ENCODE measurements around the gene PCDHGB4. TPM values are rescaled to one million over a fixed set of nuclear protein-coding genes. Genes with fewer than 3 reads are reported as not detected.
"Not testable (repeated sequence)": the region's sequence is repeated elsewhere in the genome, so short reads cannot be mapped to it uniquely, and the experiment has no call there.

The PCDHGB4 gene
- total and polyA plus RNA-seq, 11 donors: 2.0 to 11.9 (median 6.8) TPM

- WGBS, 4 donors: 68 to 79% (median 74%) methylated on average over 3 of the region's 3 CpGs
- ATAC-seq (no peak), DNase-seq (no peak)
- peaks cover 0 to 29% (median 0%) of the 10 kb centered on the region in 9 donors for H3K36me3 ChIP-seq
- no peak overlapping the region for H3K4me3 ChIP-seq
- intact Hi-C loops (cut with DNase I): loop anchor here in 6 of 10 donors (5.0 to 10.0 kb wide), 5 partner anchors 47 to 146 kb away; partner anchors contain the start of genes PCDHGA5 (in 3 of the 6) and PCDHGA1 (in 1 of the 6)
- TF ChIP-seq CTCF (IDR thresholded peaks at IDR 0.05): no peak
- TF ChIP-seq POLR2A (IDR thresholded peaks at IDR 0.05): no peak
- H3K27ac ChIP-seq: no peak overlapping the region
- peaks cover 0 to 8% (median 0%) of the 10 kb centered on the region in 12 donors for H3K4me1 ChIP-seq
- H3K9me3 ChIP-seq: peaks cover 0 to 100% (median 53%) of the 10 kb centered on the region in 12 donors
- peaks cover 0 to 75% (median 0%) of the 10 kb centered on the region in 9 donors for H3K27me3 ChIP-seq
Observed at GRCh38 chr5:141411575-141411974, 24.1 kb downstream of the PCDHGB4 start.

DNA sequence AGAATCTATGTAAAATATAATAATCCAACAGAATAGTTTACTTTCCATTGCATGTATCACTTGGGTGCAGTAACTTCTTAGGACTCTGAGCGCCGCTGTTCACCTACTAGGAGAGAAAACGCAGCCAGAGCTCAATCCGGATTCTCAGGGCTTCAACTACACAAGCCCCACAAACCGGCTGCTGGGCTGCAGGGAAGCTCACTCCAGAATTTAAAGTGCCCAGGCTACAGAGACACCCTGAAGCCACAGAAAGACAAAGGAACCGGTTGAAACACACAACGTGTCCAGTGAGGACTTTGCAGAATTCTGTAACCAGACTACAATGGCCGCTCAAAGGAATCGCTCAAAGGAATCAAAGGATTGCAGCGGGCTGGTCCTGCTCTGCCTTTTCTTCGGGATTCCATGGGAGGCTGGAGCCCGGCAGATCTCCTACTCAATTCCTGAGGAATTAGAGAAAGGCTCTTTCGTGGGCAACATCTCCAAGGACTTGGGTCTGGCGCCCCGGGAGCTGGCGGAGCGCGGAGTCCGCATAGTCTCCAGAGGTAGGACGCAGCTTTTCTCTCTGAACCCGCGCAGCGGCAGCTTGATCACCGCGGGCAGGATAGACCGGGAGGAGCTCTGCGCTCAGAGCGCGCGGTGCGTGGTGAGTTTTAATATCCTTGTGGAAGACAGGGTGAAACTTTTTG is 25.5 kb downstream of the PCDHGB4 start, which contains the start of gene PCDHGA10:
TSS of gene PCDHGA10 (plus strand) at position 134 of the 686 bp plus-strand sequence. CDS start at position 323, 189 bp downstream.
- peaks cover 0 to 29% (median 0%) of the 10 kb centered on the region in 9 donors for H3K36me3 ChIP-seq
- peak within 1 kb of the TSS in 10 of 12 donors; percentile 10 to 49 (median 36) for H3K4me3 ChIP-seq
- peaks cover 0 to 4% (median 0%) of the 10 kb centered on the region in 12 donors for H3K4me1 ChIP-seq
- peak within 1 kb of the TSS in 1 of 12 donors; percentile 36 for H3K27ac ChIP-seq
- intact Hi-C loops (cut with DNase I): loop anchor here in 7 of 10 donors (2.0 to 10.0 kb wide), 6 partner anchors 48 to 148 kb away; partner anchors contain the start of genes PCDHGA5 (in 3 of the 7) and PCDHGA1 (in 1 of the 7)
- TF ChIP-seq CTCF (IDR thresholded peaks at IDR 0.05): peak; percentile 26 to 60 (median 42)
- no peak for TF ChIP-seq POLR2A (IDR thresholded peaks at IDR 0.05)
- peaks cover 0 to 100% (median 53%) of the 10 kb centered on the region in 12 donors for H3K9me3 ChIP-seq
- peaks cover 0 to 78% (median 0%) of the 10 kb centered on the region in 9 donors for H3K27me3 ChIP-seq
- peak; percentile 24 to 66 (median 64) for ATAC-seq
- peak in 3 of 5 donors; percentile 53 to 61 (median 59) for DNase-seq
- 27 to 44% (median 39%) methylated on average over 30 to 31 of the region's 31 CpGs for WGBS, 4 donors

DNA sequence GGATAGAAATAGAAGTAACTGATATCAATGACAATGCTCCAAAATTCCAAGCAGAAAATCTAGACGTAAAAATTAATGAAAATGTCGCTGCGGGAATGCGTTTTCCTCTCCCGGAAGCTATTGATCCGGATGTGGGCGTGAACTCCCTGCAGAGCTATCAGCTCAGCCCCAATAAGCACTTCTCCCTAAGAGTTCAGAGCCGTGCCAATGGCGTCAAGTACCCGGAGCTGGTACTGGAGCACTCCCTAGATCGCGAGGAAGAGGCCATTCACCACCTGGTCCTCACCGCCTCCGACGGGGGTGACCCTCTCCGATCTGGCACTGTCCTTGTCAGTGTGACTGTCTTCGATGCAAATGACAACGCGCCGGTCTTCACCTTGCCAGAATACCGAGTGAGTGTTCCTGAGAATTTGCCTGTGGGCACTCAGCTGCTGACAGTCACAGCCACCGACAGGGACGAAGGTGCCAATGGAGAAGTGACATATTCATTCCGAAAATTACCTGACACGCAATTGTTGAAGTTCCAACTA is 26.1 kb downstream of the PCDHGB4 start:
- intact Hi-C loops (cut with DNase I): loop anchor here in 7 of 10 donors (2.0 to 10.0 kb wide), 6 partner anchors 49 to 147 kb away; partner anchors contain the start of genes PCDHGA5 (in 3 of the 7) and PCDHGA1 (in 1 of the 7)
- ATAC-seq (peak in 2 of 4 donors; percentile 16 to 25), DNase-seq (no peak)
- peaks cover 0 to 100% (median 55%) of the 10 kb centered on the region in 12 donors for H3K9me3 ChIP-seq
- peak overlapping the region in 10 of 12 donors; percentile 10 to 49 (median 36) for H3K4me3 ChIP-seq
- peaks cover 0 to 77% (median 0%) of the 10 kb centered on the region in 9 donors for H3K27me3 ChIP-seq
- H3K36me3 ChIP-seq: peaks cover 0 to 32% (median 0%) of the 10 kb centered on the region in 9 donors
- no peak overlapping the region for H3K27ac ChIP-seq
- TF ChIP-seq POLR2A (IDR thresholded peaks at IDR 0.05): no peak
- no peak for TF ChIP-seq CTCF (IDR thresholded peaks at IDR 0.05)
- peaks cover 0 to 9% (median 4%) of the 10 kb centered on the region in 12 donors for H3K4me1 ChIP-seq
- WGBS, 4 donors: 28 to 42% (median 33%) methylated on average over 19 to 25 of the region's 25 CpGs

GRCh38 chr5:141414548-141415274 is 27.2 kb downstream of the PCDHGB4 start:
- intact Hi-C loops (cut with DNase I): loop anchor here in 9 of 10 donors (5.0 to 10.0 kb wide), 8 partner anchors 50 to 148 kb away; partner anchors contain the start of genes PCDHGA5 (in 3 of the 9) and PCDHGA1 (in 1 of the 9)
- peaks cover 0 to 76% (median 0%) of the 10 kb centered on the region in 9 donors for H3K27me3 ChIP-seq
- H3K27ac ChIP-seq, DNase-seq, ATAC-seq, H3K4me3 ChIP-seq: not testable (repeated sequence)
- H3K9me3 ChIP-seq: peaks cover 0 to 100% (median 55%) of the 10 kb centered on the region in 12 donors
- WGBS, 4 donors: 47 to 60% (median 49%) methylated on average over 7 to 46 of the region's 46 CpGs
- peaks cover 0 to 11% (median 4%) of the 10 kb centered on the region in 12 donors for H3K4me1 ChIP-seq
- H3K36me3 ChIP-seq: peaks cover 0 to 36% (median 0%) of the 10 kb centered on the region in 9 donors

DNA sequence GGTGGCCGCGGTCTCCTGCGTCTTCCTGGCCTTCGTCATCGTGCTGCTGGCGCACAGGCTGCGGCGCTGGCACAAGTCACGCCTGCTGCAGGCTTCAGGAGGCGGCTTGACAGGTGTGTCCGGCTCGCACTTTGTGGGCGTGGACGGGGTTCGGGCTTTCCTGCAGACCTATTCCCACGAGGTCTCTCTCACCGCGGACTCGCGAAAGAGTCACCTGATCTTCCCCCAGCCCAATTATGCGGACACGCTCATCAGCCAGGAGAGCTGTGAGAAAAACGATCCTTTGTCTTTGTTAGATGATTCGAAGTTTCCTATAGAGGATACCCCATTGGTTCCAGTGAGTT is 27.7 kb downstream of the PCDHGB4 start:
- Histone ChIP-seq H3K27me3 (peaks cover 0 to 76% (median 0%) of the 10 kb centered on the region in 9 donors), H3K9me3 (peaks cover 0 to 100% (median 53%) of the 10 kb centered on the region in 12 donors), H3K36me3 (peaks cover 0 to 39% (median 0%) of the 10 kb centered on the region in 9 donors), H3K4me1 (peaks cover 0 to 12% (median 4%) of the 10 kb centered on the region in 12 donors)
- not testable (repeated sequence) for H3K27ac ChIP-seq, ATAC-seq, DNase-seq, H3K4me3 ChIP-seq
- intact Hi-C loops (cut with DNase I): loop anchor here in 6 of 10 donors (5.0 to 10.0 kb wide), 6 partner anchors 50 to 147 kb away; partner anchors contain the start of gene PCDHGA5 (in 2 of the 6)
- WGBS, 4 donors: 43 to 59% (median 48%) methylated on average over 13 to 24 of the region's 24 CpGs

Data from heart left ventricle (tissue), 16 donors.